Stimulated activated CD8-positive, alpha-beta memory T cell treated with anti-CD3 and anti-CD28 coated beads, Interleukin-7, amount 100 ng/mL, for 4 hours (primary cell): ENCODE results near the gene KRTAP29-1.
"Not testable (repeated sequence)": the region's sequence is repeated elsewhere in the genome, so short reads cannot be mapped to it uniquely, and the experiment has no call there.

Experiments
- DNase-seq, 2 donors: peaks; one replicate each; pipeline ENCODE4 v3.0.0-alpha.2; 2020; ENCODE audit warnings: low read depth in 2 of 2

Gene KRTAP29-1

DNA sequence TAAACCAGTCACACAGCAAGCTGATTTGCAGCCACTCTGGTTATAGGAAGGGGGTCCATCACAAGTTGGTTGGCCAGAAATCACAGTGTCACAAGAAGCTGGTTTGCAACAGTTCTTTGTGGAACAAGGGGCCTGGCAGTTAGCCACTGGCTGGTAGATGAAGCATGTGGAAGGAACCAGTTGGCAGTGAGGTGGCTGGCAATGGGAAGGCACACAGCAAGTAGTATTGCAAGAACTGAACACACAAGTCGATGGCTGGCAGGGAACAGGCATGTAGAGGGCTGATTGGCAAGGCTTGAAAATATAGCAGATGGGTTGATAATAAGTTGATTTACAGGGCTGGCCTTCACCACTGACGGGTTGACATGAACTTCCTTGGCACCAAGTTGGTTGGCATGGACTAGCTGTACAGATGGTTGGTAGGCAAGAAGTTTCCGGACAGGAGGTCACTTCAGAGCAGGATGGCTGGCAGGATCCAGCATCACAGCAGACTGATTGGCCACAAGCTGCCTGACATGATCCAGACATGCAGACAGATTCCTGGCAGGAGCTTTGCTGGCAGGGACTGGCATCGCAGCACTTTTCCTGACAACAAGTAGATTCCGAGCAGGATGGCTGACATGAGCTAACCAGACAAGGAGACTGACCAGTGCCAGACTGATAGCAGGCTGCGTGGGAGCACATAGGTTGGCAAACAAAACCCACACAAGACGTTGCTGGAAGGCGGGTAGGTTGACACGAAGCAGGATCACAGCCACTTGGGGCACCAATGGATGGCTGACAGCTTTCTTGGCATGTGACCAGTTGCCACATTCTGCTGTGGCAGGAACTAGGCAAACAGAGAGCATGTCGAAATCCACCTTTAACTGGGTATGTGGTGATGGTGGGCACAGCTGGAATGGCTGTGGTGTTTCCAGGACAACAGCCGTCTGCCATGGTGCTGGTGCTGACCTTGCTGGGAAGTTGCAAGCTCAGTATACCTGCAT, at the start of gene KRTAP29-1:
TSS of gene KRTAP29-1 (minus strand) at position 936 of the 986 bp plus-strand sequence. CDS start at position 936, 0 bp downstream.
- no peak for DNase-seq

GRCh38 chr17:41351177-41351576, 48.5 kb upstream of the KRTAP29-1 start:
- no peak for DNase-seq

DNA sequence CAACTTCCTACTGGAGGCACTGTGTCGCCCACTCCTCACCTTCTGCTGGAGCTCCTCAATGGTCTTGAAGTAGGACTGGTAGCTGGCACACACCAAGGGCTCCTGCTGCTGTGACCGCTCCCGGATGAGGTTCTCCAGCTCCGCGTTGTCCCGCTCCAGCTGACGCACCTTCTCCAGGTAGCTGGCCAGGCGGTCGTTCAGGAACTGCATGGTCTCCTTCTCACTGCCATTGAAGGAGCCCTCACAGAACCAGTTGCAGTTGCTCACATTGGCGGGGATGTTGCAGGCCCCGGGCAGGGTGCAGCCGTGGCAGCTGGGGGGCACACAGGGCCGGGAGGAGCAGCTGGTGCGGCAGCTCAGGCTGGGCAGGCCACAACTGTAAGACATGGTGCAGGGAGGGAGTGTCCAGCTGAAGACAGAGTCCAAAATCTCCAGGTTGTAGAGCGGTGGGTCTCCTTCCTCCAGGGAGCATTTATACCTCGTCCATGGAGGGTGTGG, 47.8 kb upstream of the KRTAP29-1 start, which contains the start of gene KRT33A:
TSS of gene KRT33A (minus strand) at position 448 of the 498 bp plus-strand sequence. CDS start at position 387, 61 bp downstream.
- not testable (repeated sequence) for DNase-seq

DNA sequence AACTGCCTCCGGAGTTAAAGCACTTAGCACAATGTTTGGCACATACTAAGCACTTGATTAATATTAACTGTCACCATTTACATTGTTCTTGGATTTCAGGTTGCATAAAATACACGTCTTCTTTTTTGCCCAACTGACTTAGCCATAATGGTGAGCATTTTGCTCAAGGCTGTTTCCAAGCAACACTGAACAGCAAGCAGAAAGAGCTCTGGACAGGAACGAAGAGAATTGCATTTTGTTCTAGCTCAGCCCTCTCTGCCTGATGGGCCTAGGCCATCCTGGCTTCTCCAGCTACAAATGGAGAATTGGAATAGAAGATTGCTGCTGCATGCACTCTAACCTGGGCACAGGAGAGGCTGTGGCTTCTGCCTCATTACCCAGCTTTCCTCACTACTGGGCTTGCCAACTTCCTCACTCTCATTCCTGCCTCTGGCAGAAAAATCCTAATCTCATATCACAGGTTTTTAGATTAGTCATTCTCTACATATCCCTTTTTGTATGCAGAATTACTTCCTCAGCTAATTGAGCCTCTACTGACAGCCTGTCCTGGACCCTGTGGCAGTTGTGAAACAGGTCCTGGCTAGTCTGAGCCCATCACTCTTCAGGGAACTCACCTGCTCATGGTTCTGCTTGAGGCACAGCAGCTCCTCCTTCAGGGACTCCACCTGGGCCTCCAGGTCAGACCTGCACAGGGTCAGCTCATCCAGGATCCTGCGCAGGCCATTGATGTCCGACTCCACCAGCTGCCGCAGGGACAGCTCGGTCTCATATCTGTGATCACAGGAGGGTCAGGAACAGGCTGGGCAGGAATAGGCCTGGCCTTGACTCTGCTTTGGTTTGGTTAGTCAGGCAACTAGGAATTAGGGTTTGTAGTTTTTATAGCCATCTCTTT, 45.5 kb upstream of the KRTAP29-1 start:
- no peak for DNase-seq

- DNase-seq, result not testable (repeated sequence)
These were observed 43.8 kb upstream of the KRTAP29-1 start for GRCh38 chr17:41346421-41346820.

DNA sequence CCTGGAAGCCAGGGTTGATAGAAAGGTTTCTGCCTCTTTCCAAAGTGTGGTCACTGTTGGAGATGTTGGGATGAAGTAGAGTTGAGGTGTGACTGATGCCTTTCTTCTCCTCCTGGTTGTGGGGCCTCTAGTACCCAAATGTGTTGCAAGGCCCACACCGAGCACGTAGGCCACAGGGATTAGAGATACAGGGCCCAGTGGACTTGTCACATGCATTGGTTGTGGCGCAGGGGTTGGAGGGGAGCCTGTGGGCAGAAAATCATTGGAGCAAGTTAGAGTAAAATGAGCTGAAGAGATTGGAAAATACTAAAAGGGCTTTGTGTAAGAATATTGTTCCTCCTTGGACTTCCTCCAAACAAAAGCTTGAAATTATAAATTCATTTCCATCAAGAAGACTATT, 43.3 kb upstream of the KRTAP29-1 start:
- no peak for DNase-seq

DNA sequence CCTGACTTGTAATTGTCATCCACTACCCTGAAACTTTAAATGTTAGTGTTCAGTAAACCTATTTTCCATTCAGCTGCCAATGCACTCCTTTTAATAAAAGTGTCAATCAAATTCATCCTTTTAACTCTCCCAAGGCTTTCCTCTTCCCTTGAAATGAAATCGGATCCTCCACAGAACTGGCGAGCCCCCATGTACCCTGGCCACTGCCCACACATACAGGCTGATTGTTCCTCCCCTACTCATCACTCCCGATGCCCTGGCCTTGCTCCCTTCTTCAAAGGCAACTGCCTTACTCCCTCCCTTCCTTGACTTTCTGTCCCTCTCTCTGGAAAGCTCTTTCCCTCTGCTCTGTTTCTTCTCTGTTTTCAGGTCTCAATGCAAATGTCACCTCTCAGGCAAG, 40.4 kb upstream of the KRTAP29-1 start:
- DNase-seq, result no peak

GRCh38 chr17:41340934-41341861, 38.5 kb upstream of the KRTAP29-1 start:
- no peak for DNase-seq

DNA sequence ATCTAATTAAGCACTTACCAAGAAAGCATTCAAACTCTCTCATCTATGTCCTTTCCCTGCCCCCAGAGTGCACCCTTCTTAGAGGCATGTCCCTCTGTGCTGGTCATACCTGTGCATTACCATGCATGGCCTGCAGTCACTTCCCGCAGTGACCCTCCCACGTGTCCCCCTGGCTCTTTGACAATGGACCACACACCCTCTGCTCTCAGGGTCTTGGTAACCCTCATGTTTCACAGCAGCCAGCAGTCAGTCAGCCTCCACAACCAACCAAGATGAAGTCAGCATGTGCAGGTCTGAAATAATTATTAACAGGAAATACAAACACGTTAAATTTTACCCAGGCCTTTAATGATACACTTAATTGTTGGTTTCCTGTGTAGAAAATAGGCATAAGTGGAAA, 37.8 kb upstream of the KRTAP29-1 start:
- no peak for DNase-seq

- DNase-seq, result no peak
These were observed 37.0 kb upstream of the KRTAP29-1 start for GRCh38 chr17:41339571-41340172.

- DNase-seq, result peak in 1 of 2 donors; percentile 20
These were observed 36.4 kb upstream of the KRTAP29-1 start for GRCh38 chr17:41338961-41339485.

DNA sequence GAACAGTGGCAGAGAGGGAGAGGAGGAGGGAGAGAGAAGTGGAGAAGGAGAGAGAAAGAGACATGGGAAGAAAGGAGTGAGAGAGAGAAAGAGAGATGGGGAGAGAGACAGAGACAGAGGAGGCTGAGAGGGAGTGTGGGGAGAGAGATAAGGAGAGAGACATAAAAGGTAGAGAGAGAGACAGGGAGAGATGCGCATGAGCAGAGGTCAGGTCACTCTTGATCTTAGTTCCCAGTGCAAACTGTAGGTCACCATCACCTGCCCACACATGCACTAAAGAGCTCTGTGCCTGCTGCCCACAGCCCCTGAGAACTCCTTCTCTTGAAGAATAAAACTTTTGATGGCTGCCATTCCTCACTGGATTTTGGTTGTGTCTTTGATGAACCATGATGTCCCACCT, 33.1 kb upstream of the KRTAP29-1 start:
- no peak for DNase-seq

GRCh38 chr17:41334385-41335305, 32.0 kb upstream of the KRTAP29-1 start:
- DNase-seq, result no peak

DNA sequence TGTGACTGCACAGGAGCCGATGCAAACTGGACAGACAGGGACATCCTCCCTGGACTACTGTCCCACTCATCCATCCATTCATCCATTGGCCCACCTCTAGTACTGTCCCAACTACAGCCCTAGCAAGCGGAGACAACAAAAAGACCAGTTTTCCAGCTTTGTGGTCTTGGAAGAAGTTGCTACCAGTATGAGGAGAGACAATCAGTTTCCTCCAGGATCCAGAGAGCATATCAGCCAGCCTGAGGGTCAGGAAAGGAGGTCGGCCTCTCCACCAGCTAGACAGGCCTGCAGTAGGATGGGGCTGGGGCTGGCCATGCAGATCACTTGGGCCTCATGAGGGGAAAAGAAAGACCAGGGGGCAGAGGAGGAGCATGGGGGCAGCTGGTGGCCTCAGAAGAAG, 31.2 kb upstream of the KRTAP29-1 start:
- no peak for DNase-seq

GRCh38 chr17:41333098-41333497, 30.4 kb upstream of the KRTAP29-1 start:
- no peak for DNase-seq

DNA sequence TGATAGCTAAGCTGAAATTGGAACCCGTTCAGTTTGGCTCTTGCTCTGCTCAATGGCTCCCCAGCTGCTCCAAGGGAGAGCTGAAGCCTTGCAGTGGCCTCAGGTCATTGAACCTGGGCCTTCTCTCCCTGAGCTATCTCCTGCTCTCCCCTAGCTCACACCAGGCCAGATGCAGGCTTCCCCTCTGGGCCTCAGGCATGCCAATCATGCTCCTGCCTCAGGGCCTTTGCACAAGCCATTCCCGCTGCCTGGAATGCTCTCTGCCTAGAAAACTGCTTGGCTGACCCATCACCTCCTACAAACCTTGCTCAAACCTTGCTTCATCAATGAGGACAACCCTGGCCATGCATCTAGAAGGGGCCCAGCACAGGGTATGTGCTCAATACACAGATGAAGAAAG, 29.6 kb upstream of the KRTAP29-1 start:
- no peak for DNase-seq

DNA sequence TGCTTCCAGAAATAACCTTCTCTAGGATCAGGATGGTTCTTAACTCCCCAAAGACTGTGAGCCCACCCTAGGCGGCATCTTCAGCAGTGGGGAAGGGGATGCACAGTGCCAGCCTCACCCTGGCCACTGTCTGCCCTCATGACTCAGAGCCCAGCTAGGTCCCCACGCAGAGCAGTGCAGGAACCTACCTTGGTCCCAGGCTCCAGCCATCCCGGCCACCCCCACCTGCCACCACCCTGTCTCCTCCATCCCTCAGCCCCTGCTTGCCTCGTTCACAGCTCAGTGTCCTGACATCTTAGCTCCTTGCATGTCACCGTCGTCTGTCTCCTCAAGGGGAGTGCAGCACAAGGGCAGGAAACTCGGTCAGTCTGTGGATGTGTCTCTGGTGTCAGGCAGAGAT, 29.0 kb upstream of the KRTAP29-1 start:
- no peak for DNase-seq

- DNase-seq, result no peak
These were observed 26.8 kb upstream of the KRTAP29-1 start for GRCh38 chr17:41329279-41329948.

GRCh38 chr17:41328207-41328606, 25.6 kb upstream of the KRTAP29-1 start:
- no peak for DNase-seq
